GM23338 (cell line): ENCODE results near the gene SCAND1. TPM values are rescaled to one million over a fixed set of nuclear protein-coding genes. Genes with fewer than 3 reads are reported as not detected.

Experiments used
- ATAC-seq: fragments of 200-7000 bp; cut with Tn5 transposase; 3 replicates; pipeline ENCODE4 v1.9.1; 2020
- DNase-seq: peaks from one replicate; pipeline ENCODE4 v3.0.0-alpha.2; 2015; ENCODE audit warnings: low spot score
- H2AFZ ChIP-seq: fragments of 200-600 bp; sonication (generic); 2 replicates; pipeline ENCODE4 v1.8.0; 2016; ENCODE audit warnings: antibody characterized with exemption, mild to moderate bottlenecking, moderate library complexity
- H3F3A ChIP-seq: fragments of 200-600 bp; sonication (generic); replicated peaks from 2 replicates; pipeline ENCODE4 v1.8.0; 2017; ENCODE audit warnings: antibody characterized with exemption, mixed run types, low read depth
- H3K27ac ChIP-seq: fragments of 200-600 bp; sonication (generic); 2 replicates; pipeline ENCODE4 v1.6.1; 2016; ENCODE audit warnings: low read depth
- H3K27me3 ChIP-seq: fragments of 200-600 bp; sonication (generic); 2 replicates; pipeline ENCODE4 v1.8.0; 2016; ENCODE audit warnings: mild to moderate bottlenecking, mixed run types, moderate library complexity; ENCODE audit not compliant: insufficient read depth
- H3K36me3 ChIP-seq: fragments of 200-600 bp; sonication (generic); 2 replicates; pipeline ENCODE4 v1.8.0; 2016; ENCODE audit warnings: mild to moderate bottlenecking; ENCODE audit not compliant: insufficient read depth
- H3K4me1 ChIP-seq: fragments of 200-600 bp; sonication (generic); 2 replicates; pipeline ENCODE4 v1.8.0; 2016; ENCODE audit warnings: mild to moderate bottlenecking, moderate library complexity; ENCODE audit not compliant: insufficient read depth
- H3K4me2 ChIP-seq: fragments of 200-600 bp; sonication (generic); 2 replicates; pipeline ENCODE4 v1.7.1; 2017; ENCODE audit warnings: mixed run types
- H3K4me3 ChIP-seq: fragments of 200-600 bp; sonication (generic); 2 replicates; pipeline ENCODE4 v1.6.1; 2016; ENCODE audit warnings: mixed run types
- H3K79me2 ChIP-seq: fragments of 200-600 bp; sonication (generic); replicated peaks from 2 replicates; pipeline ENCODE4 v1.8.0; 2017; ENCODE audit warnings: mild to moderate bottlenecking; ENCODE audit not compliant: insufficient read depth
- H3K9me2 ChIP-seq: fragments of 200-600 bp; sonication (generic); 2 replicates; pipeline ENCODE4 v1.8.0; 2017; ENCODE audit not compliant: insufficient read depth
- H4K20me1 ChIP-seq: fragments of 200-600 bp; sonication (generic); replicated peaks from 2 replicates; pipeline ENCODE4 v1.8.0; 2017; ENCODE audit warnings: mild to moderate bottlenecking; ENCODE audit not compliant: insufficient read depth
- H3K27ac Mint-ChIP-seq: 2 replicates; pipeline ENCODE4 v1.8.0; 2020; ENCODE audit warnings: inconsistent platforms, mild to moderate bottlenecking, moderate library complexity, mixed read lengths
- H3K27me3 Mint-ChIP-seq: 3 replicates; pipeline ENCODE4 v1.8.0; 2022; ENCODE audit warnings: low read depth, mild to moderate bottlenecking, moderate library complexity, mixed read lengths, inconsistent platforms; ENCODE audit not compliant: insufficient read depth, poor library complexity
- H3K36me3 Mint-ChIP-seq: 3 replicates; pipeline ENCODE4 v1.8.0; 2021; ENCODE audit warnings: low read depth, mild to moderate bottlenecking, inconsistent platforms, moderate library complexity, mixed read lengths
- H3K4me1 Mint-ChIP-seq: 3 replicates; pipeline ENCODE4 v1.8.0; 2020; ENCODE audit warnings: mild to moderate bottlenecking, inconsistent platforms, mixed read lengths
- H3K4me3 Mint-ChIP-seq: 3 replicates; pipeline ENCODE4 v1.8.0; 2021; ENCODE audit warnings: moderate library complexity, mild to moderate bottlenecking, inconsistent platforms, mixed read lengths
- H3K9me3 Mint-ChIP-seq: 3 replicates; pipeline ENCODE4 v1.8.0; 2020; ENCODE audit warnings: moderate library complexity, mild to moderate bottlenecking, inconsistent platforms, mixed read lengths
- CREB1 ChIP-seq: fragments of 250-450 bp; sonication (Bioruptor Pico); IDR thresholded peaks from 2 replicates; pipeline ENCODE4 v1.5.0; 2020; ENCODE audit warnings: low read depth, mild to moderate bottlenecking, moderate library complexity
- EZH2phosphoT487 ChIP-seq: fragments of 200-600 bp; sonication (generic); IDR thresholded peaks from one replicate; pipeline ENCODE4 v1.8.1; 2018; ENCODE audit warnings: antibody characterized with exemption; ENCODE audit not compliant: unreplicated experiment
- NANOG ChIP-seq: IDR thresholded peaks from 2 replicates; pipeline ENCODE4 v1.6.1; 2016; ENCODE audit warnings: antibody characterized with exemption, borderline replicate concordance
- POLR2AphosphoS5 ChIP-seq: IDR thresholded peaks from 2 replicates; pipeline ENCODE4 v1.6.1; 2016; ENCODE audit warnings: antibody characterized with exemption, low read depth
- STAT1 ChIP-seq: IDR thresholded peaks from one replicate; pipeline ENCODE4 v1.6.1; 2016; ENCODE audit warnings: antibody characterized with exemption; ENCODE audit not compliant: unreplicated experiment
- ZNF114 ChIP-seq: fragments of 250-450 bp; sonication (Bioruptor Pico); IDR thresholded peaks from 2 replicates; pipeline ENCODE4 v1.5.0; 2020; ENCODE audit warnings: mild to moderate bottlenecking, moderate library complexity
- ZNF331 ChIP-seq: fragments of 250-450 bp; sonication (Bioruptor Pico); IDR thresholded peaks from 2 replicates; pipeline ENCODE4 v1.5.0; 2020; ENCODE audit warnings: low read depth, mild to moderate bottlenecking, moderate library complexity
- polyA plus RNA-seq: library from polyadenylated mRNA; unstranded; fragments of >200 nt; fragmentation: Nextera tagmentation; extraction: Ambion mirVana; gene quantifications from 2 replicates; pipeline ENCODE4 v1.2.1, GENCODE V29; 2016
- total RNA-seq: library from RNA; depleted of rRNA; stranded (reverse); fragments of >200 nt; shearing (Covaris generic); gene quantifications from 2 replicates; pipeline ENCODE4 v1.2.3, GENCODE V29; 2014
- TF ChIP-seq, protein P1 (sequence below): IDR thresholded peaks from one replicate; pipeline ENCODE4 v1.6.1; 2018; ENCODE audit warnings: antibody characterized with exemption; ENCODE audit not compliant: unreplicated experiment

Gene SCAND1
- total and polyA plus RNA-seq, 2 experiments from 2014 or later, result 118 to 245 TPM

DNA sequence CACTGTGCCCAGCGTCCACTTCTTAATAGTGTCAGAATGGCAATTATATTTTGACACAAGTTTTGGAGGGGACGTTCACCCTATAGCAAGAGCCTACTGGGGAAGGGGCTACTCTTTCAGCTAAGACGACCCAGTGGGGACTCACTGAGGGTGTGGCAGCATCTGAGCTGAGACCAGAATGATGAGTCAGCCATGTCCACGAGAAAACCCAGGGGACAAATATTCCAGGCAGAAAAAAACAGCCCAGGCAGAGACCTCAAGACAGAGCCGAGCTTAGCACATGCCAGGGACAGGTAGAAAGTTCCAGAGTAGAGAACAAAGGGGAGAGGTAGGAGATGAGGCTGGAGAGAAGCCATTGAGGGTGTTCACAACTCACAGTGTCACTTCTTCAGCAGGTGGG, 25.2 kb upstream of the SCAND1 start:
- no peaks in the 10 kb centered on the region for H3K36me3 ChIP-seq
- no peaks in the 10 kb centered on the region for H3K27me3 ChIP-seq
- H4K20me1 ChIP-seq, result no peaks in the 10 kb centered on the region
- no peaks in the 10 kb centered on the region for H3K4me1 ChIP-seq
- H3K9me3 Mint-ChIP-seq, result no peaks in the 10 kb centered on the region; the same call in 2 of the 3 replicates
- TF ChIP-seq ZNF331 (CRISPR knock-in tag), result no peak
- no peak for TF ChIP-seq EZH2phosphoT487
- no peak overlapping the region for H3K4me3 Mint-ChIP-seq
- no peaks in the 10 kb centered on the region; the same call in 1 of the 2 replicates for H3K9me2 ChIP-seq
- H3F3A ChIP-seq, result no peaks in the 10 kb centered on the region
- ATAC-seq, result no peak
- H3K27ac ChIP-seq, result no peak overlapping the region
- no peaks in the 10 kb centered on the region; the same call in 1 of the 3 replicates for H3K4me1 Mint-ChIP-seq
- peaks cover 3% of the 10 kb centered on the region for H3K27me3 Mint-ChIP-seq
- H3K4me2 ChIP-seq, result no peak overlapping the region
- no peak overlapping the region for H3K4me3 ChIP-seq
- H2AFZ ChIP-seq, result no peak overlapping the region
- no peaks in the 10 kb centered on the region for H3K36me3 Mint-ChIP-seq
- H3K79me2 ChIP-seq, result no peaks in the 10 kb centered on the region
- DNase-seq, result no peak
- H3K27ac Mint-ChIP-seq, result no peak overlapping the region

DNA sequence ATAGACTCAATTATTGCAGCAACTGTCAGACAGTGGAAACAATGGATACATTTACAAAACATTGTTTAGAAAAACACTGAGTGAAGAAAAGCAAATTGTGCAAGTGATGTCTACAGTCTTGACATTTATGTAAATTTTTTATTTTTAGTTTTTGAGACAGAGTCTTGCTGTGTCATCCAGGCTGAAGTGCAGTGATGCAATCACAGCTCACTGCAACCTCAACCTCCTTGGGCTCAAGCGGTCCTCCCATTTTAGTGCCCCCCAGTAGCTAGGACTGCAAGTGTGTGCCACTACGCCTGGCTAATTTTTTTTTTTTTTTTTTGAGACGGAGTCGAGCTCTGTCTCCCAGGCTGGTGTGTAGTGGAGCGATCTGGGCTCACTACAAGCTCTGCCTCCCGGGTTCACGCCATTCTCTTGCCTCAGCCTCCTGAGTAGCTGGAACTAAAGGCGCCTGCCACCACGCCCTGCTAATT, 23.8 kb upstream of the SCAND1 start:
- no peak for TF ChIP-seq NANOG
- no peak for TF ChIP-seq CREB1 (CRISPR knock-in tag)
- DNase-seq (no peak), ATAC-seq (no peak)
- Histone ChIP-seq H3K4me3 (no peak overlapping the region), H3K9me2 (no peaks in the 10 kb centered on the region; the same call in 1 of the 2 replicates), H3F3A (no peaks in the 10 kb centered on the region), H3K27ac (no peak overlapping the region), H2AFZ (no peak overlapping the region), H4K20me1 (no peaks in the 10 kb centered on the region), H3K4me2 (no peak overlapping the region), H3K79me2 (no peaks in the 10 kb centered on the region), H3K36me3 (no peaks in the 10 kb centered on the region), H3K4me1 (no peaks in the 10 kb centered on the region), H3K27me3 (no peaks in the 10 kb centered on the region)
- Mint-ChIP-seq H3K27me3 (peaks cover 7% of the 10 kb centered on the region), H3K9me3 (no peaks in the 10 kb centered on the region; the same call in 2 of the 3 replicates), H3K4me1 (no peaks in the 10 kb centered on the region; the same call in 1 of the 3 replicates), H3K4me3 (no peak overlapping the region), H3K36me3 (no peaks in the 10 kb centered on the region), H3K27ac (no peak overlapping the region; the same call in 1 of the 2 replicates)

DNA sequence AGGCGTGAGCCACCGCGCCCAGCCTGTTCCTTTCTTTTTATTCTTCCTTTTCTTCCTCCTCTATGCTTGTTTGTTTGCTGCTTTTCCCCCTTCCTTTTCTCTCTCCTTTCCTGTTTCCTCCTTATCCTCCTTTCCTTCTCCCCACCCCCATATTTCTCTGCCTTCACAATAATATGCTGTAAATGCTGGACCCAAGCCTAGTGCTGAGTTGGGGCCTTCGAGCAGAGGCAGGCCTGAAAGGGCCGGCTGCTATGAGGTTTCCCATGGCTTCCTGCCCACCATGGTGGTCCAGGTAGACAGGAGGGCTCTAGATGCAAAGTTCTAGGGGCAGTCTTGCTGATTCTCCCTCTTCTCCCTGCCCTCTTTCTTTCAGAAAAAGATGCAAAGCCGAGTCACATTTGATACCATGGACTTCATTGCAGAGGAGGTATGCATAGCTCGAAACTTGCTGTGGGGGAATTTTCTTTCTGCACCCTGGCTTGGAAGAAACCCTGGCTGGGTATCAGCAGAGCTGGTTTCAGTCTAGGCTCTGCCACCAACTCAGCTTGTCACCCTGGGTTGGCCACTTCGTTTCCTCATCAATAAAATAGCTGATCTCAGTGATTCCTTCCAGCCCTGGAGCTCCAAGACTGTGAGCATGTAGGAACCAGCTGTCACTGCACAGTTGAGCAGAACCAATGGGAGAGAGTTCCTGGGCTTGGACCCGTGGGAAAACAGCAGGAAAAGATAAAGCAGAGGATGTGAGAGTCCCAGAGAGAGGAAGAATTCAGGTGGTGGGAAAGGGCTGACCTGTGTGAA, 21.5 kb upstream of the SCAND1 start:
- Histone ChIP-seq H3K36me3 (no peaks in the 10 kb centered on the region), H3K27ac (no peak overlapping the region), H3K27me3 (no peaks in the 10 kb centered on the region), H3K4me2 (no peak overlapping the region), H2AFZ (peak overlapping the region; percentile 32; the same call in 1 of the 2 replicates), H3F3A (no peaks in the 10 kb centered on the region), H3K79me2 (no peaks in the 10 kb centered on the region), H3K9me2 (no peaks in the 10 kb centered on the region; the same call in 1 of the 2 replicates), H3K4me3 (no peak overlapping the region), H3K4me1 (no peaks in the 10 kb centered on the region), H4K20me1 (no peaks in the 10 kb centered on the region)
- ATAC-seq, result no peak
- Mint-ChIP-seq H3K27ac (no peak overlapping the region), H3K4me1 (no peaks in the 10 kb centered on the region), H3K9me3 (no peaks in the 10 kb centered on the region), H3K4me3 (no peak overlapping the region), H3K36me3 (no peaks in the 10 kb centered on the region), H3K27me3 (peaks cover 7% of the 10 kb centered on the region)
- DNase-seq, result no peak
- TF ChIP-seq ZNF114 (CRISPR knock-in tag), result no peak
- no peak for TF ChIP-seq STAT1
- TF ChIP-seq POLR2AphosphoS5, result no peak
- TF ChIP-seq, protein P1, sequence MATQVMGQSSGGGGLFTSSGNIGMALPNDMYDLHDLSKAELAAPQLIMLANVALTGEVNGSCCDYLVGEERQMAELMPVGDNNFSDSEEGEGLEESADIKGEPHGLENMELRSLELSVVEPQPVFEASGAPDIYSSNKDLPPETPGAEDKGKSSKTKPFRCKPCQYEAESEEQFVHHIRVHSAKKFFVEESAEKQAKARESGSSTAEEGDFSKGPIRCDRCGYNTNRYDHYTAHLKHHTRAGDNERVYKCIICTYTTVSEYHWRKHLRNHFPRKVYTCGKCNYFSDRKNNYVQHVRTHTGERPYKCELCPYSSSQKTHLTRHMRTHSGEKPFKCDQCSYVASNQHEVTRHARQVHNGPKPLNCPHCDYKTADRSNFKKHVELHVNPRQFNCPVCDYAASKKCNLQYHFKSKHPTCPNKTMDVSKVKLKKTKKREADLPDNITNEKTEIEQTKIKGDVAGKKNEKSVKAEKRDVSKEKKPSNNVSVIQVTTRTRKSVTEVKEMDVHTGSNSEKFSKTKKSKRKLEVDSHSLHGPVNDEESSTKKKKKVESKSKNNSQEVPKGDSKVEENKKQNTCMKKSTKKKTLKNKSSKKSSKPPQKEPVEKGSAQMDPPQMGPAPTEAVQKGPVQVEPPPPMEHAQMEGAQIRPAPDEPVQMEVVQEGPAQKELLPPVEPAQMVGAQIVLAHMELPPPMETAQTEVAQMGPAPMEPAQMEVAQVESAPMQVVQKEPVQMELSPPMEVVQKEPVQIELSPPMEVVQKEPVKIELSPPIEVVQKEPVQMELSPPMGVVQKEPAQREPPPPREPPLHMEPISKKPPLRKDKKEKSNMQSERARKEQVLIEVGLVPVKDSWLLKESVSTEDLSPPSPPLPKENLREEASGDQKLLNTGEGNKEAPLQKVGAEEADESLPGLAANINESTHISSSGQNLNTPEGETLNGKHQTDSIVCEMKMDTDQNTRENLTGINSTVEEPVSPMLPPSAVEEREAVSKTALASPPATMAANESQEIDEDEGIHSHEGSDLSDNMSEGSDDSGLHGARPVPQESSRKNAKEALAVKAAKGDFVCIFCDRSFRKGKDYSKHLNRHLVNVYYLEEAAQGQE, result no peak
